Bronchus fibroblast of lung (primary cell): ENCODE results near the gene LRP5. TPM values are rescaled to one million over a fixed set of nuclear protein-coding genes. Genes with fewer than 3 reads are reported as not detected.

Experiments
- total RNA-seq: library from RNA; depleted of rRNA; stranded (reverse); fragments of >200 nt; gene quantifications from 2 replicates; pipeline ENCODE4 v1.2.3, GENCODE V29; 2015

LRP5 gene
- 14.1 and 14.7 TPM in 2 replicates for total RNA-seq

GRCh38 chr11:68312117-68312779 is at the start of gene LRP5:
LRP5 (plus strand) TSS chr11:68312591; CDS start chr11:68312715, 124 bp downstream.

GRCh38 chr11:68271781-68272608 is 40.4 kb upstream of the LRP5 start, which contains the start of gene C11orf24:
C11orf24 (minus strand) TSS chr11:68271973; CDS start chr11:68263767, 8,206 bp downstream.

GRCh38 chr11:68460741-68461574 is 148.6 kb downstream of the LRP5 start, which contains the start of gene PPP6R3:
PPP6R3 (plus strand) TSS chr11:68460752; CDS start chr11:68537665, 76,913 bp downstream.

Other genes starting within 250 kb of the LRP5 start
- 7.2 and 11.3 TPM in 2 replicates for gene CHKA, start 191.2 kb upstream of the LRP5 start, total RNA-seq
- 10.4 and 10.6 TPM in 2 replicates for gene KMT5B, start 99.3 kb upstream of the LRP5 start, total RNA-seq
- gene C11orf24, start 40.6 kb upstream of the LRP5 start, total RNA-seq, result 67.8 and 76.0 TPM in 2 replicates
- 48.0 and 55.5 TPM in 2 replicates for gene PPP6R3, start 148.2 kb downstream of the LRP5 start, total RNA-seq